Right lobe of liver (tissue), 6 donors: Measurements from ENCODE around the gene STX3. TPM values are rescaled to one million over a fixed set of nuclear protein-coding genes. Genes with fewer than 3 reads are reported as not detected.
"Not testable (repeated sequence)": the region's sequence is repeated elsewhere in the genome, so short reads cannot be mapped to it uniquely, and the experiment has no call there.

Source experiments
- ATAC-seq, 4 donors: fragments of 200-7000 bp; cut with Tn5 transposase; one replicate each; pipeline ENCODE4 v1.9.1; 2020; ENCODE audit warnings: mild to moderate bottlenecking in 4 of 4, moderate library complexity in 4 of 4
- DNase-seq, 3 donors: peaks; one replicate each; pipeline ENCODE4 v3.0.0-alpha.2; 2020
- H3K27ac ChIP-seq, 3 donors: fragments of 200-600 bp; one replicate each; pipeline ENCODE4 v1.8.0; 2022
- H3K27me3 ChIP-seq, 2 donors: fragments of 200-600 bp; one replicate each; pipeline ENCODE4 v1.8.0; 2022
- H3K36me3 ChIP-seq, 4 donors: fragments of 200-600 bp; sonication (generic) in 1 of 4; one replicate each; pipeline versions ENCODE4 v1.5.1 to v1.8.0; 2017 to 2022; ENCODE audit warnings: control low read depth in 1 of 4
- H3K4me1 ChIP-seq, 4 donors: fragments of 200-600 bp; sonication (generic) in 1 of 4; one replicate each; pipeline versions ENCODE4 v1.5.1 to v1.8.0; 2017 to 2022; ENCODE audit warnings: control low read depth in 1 of 4
- H3K4me3 ChIP-seq, 3 donors: fragments of 200-600 bp; one replicate each; pipeline ENCODE4 v1.8.0; 2022
- H3K9me3 ChIP-seq, 4 donors: fragments of 200-600 bp; sonication (generic) in 1 of 4; one replicate each; pipeline versions ENCODE4 v1.5.1 to v1.8.0; 2017 to 2022; ENCODE audit warnings: control low read depth in 1 of 4
- POLR2A ChIP-seq: fragments of 450-650 bp; IDR thresholded peaks from one replicate; pipeline ENCODE4 v1.6.1; 2017; ENCODE audit warnings: antibody characterized with exemption, mild to moderate bottlenecking
- WGBS: methylation state at CpG from one replicate; pipeline ENCODE4 v1.1.6; 2018; ENCODE audit warnings: low coverage, low lambda C conversion rate; ENCODE audit not compliant: insufficient coverage; ENCODE audit errors: missing lambda C conversion rate; 5-methylcytosine and 5-hydroxymethylcytosine counted together
- intact Hi-C, 2 donors: fragments of 100-400 bp; cut with DNase I; formaldehyde crosslinking; loops; one replicate each; pipeline versions ENCODE4 v1.11.2 to v1.14.1; 2022
- total RNA-seq, 6 experiments: library from RNA; depleted of rRNA in 2 of 6; stranded (reverse); fragments of >200 nt in 2 of 6; fragmentation: NEBNext Ultra II Directional in 3 of 6; extraction: Animal tissue kit (Norgen Biotek cat#: 25700) in 3 of 6; gene quantifications; one replicate each; pipeline versions ENCODE4 v1.1.0 to v1.2.4, GENCODE V29; 2016 to 2023
- TF ChIP-seq, protein P1 (sequence below), 4 donors: fragments of 200-600 bp in 3 of 4; fragments of 450-650 bp in 1 of 4; IDR thresholded peaks; one replicate each; pipeline versions ENCODE4 v1.5.1 to v1.8.0; 2016 to 2022; ENCODE audit warnings: antibody characterized with exemption in 4 of 4, mild to moderate bottlenecking in 2 of 4
- donor health status: DM: no; HTN: yes; CAD: no.
- donor health status: DM: no; HTN: no; CAD: no.
- donor health status: DM: no; HTN: no; CAD: no.
- donor health status: DM: no; HTN: yes; CAD: no.
- donor health status: DM: no; HTN: yes; CAD: no.

Gene STX3
- total RNA-seq, 6 experiments from 2014 or later = 4.5 to 16.5 (median 8.6) TPM

DNA sequence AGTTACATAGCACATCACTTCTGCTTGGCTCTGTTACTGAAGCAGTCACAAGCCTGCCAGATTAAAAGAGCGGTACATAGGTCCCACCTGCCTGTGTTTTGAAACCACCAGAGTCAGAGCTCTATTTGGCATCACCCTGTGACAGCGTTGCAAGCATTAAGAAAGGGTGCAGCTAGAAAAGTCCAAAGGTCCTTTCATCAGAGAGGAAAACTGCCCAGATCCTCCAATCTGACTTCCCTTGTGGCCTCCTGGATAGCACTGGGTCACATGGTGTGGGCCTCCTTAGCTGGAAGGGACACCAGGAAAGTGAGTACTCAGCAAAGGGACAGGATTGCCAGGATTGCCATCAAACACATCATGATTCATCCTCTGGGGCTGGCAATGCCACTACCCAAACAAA is 22.9 kb downstream of the STX3 start:
- Histone ChIP-seq H3K27ac (peak overlapping the region in 1 of 3 donors; percentile 30), H3K4me3 (no peak overlapping the region), H3K36me3 (peaks cover 0 to 8% (median 0%) of the 10 kb centered on the region in 4 donors), H3K4me1 (peaks cover 0 to 22% (median 10%) of the 10 kb centered on the region in 4 donors), H3K9me3 (no peaks in the 10 kb centered on the region), H3K27me3 (no peaks in the 10 kb centered on the region)
- ATAC-seq (peak; percentile 55 to 91 (median 75)), DNase-seq (peak in 1 of 3 donors; percentile 47)
- WGBS = 33% methylated on average over 1 of the region's 2 CpGs
- no peak for TF ChIP-seq POLR2A
- TF ChIP-seq, protein P1, sequence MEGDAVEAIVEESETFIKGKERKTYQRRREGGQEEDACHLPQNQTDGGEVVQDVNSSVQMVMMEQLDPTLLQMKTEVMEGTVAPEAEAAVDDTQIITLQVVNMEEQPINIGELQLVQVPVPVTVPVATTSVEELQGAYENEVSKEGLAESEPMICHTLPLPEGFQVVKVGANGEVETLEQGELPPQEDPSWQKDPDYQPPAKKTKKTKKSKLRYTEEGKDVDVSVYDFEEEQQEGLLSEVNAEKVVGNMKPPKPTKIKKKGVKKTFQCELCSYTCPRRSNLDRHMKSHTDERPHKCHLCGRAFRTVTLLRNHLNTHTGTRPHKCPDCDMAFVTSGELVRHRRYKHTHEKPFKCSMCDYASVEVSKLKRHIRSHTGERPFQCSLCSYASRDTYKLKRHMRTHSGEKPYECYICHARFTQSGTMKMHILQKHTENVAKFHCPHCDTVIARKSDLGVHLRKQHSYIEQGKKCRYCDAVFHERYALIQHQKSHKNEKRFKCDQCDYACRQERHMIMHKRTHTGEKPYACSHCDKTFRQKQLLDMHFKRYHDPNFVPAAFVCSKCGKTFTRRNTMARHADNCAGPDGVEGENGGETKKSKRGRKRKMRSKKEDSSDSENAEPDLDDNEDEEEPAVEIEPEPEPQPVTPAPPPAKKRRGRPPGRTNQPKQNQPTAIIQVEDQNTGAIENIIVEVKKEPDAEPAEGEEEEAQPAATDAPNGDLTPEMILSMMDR (IDR thresholded peaks at IDR 0.05) = no peak
- intact Hi-C loops = no loop called here

DNA sequence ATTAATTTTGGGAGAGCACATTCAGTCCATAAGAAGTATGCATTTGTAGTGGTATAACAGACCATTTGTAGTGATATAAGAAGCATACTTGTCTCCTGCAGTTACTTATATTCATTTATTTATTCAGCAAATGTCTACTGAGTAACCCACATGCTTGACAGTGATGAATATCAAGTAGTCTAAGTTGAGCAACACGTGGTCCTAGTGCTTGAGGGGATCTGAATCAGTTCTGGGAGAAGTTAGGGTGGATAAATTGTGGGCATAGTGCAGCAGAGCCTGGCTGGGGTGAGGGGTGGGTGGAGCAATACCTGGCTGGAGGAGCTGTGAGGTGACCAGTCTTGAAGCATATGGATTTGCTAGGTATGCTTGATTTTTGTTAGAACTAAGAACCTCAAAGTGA is 24.3 kb downstream of the STX3 start:
- H3K27me3 ChIP-seq = no peaks in the 10 kb centered on the region
- no peak overlapping the region for H3K4me3 ChIP-seq
- TF ChIP-seq, protein P1 (IDR thresholded peaks at IDR 0.05) = no peak
- TF ChIP-seq POLR2A = no peak
- no peaks in the 10 kb centered on the region for H3K36me3 ChIP-seq
- intact Hi-C loops = no loop called here
- H3K27ac ChIP-seq = no peak overlapping the region
- no peak for DNase-seq
- H3K9me3 ChIP-seq = no peaks in the 10 kb centered on the region
- ATAC-seq = no peak
- H3K4me1 ChIP-seq = peaks cover 0 to 22% (median 10%) of the 10 kb centered on the region in 4 donors
- 67% methylated on average over 1 of the region's 1 CpG for WGBS

DNA sequence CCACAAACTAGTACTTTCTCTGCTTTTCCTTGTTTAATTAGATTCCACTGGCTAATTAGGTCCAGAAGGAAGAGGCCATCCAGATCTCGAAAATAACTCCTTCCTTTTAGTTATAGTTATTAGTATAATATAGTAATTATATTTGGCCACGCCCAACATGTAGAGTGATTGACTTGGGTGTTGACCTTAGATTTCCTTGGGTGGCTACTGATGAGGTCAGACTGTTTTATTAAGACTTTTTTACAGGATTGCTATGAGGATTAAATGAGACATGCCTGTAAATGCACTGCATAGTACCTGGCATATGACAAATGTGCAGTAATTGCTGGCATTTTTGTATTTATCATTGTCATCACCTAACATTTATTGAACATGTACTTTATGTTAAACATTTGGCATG is 26.9 kb downstream of the STX3 start:
- no peak overlapping the region for H3K27ac ChIP-seq
- peaks cover 0 to 17% (median 8%) of the 10 kb centered on the region in 4 donors for H3K4me1 ChIP-seq
- TF ChIP-seq POLR2A = no peak
- TF ChIP-seq, protein P1 (IDR thresholded peaks at IDR 0.05) = no peak
- H3K36me3 ChIP-seq = no peaks in the 10 kb centered on the region
- no peaks in the 10 kb centered on the region for H3K9me3 ChIP-seq
- no peak overlapping the region for H3K4me3 ChIP-seq
- 85% methylated on average over 2 of the region's 2 CpGs for WGBS
- ATAC-seq = no peak
- no peaks in the 10 kb centered on the region for H3K27me3 ChIP-seq
- intact Hi-C loops = no loop called here
- no peak for DNase-seq

DNA sequence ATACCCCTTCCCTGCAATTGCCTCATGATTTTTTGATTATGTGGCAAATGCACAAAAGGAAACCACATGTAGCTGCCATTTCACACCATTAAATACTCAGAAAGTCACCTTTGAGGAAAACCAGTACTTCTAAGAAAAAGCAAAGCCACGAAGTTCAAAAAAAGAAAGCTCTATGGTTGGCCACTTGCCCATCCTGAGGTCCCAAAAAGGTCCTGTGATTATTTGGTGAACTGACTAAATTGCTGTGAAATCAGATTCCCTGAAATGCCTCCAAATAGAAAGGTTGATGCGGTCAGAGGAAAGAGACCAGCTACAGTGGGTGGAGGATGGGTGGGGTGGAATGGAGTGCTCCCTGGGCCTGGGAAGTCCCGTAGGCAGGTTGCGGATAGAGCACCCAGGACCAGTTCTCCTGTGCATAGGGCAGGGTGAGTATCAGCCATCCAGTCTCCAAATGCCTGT is 28.5 kb downstream of the STX3 start:
- TF ChIP-seq POLR2A = no peak
- TF ChIP-seq, protein P1 (IDR thresholded peaks at IDR 0.05) = no peak
- intact Hi-C loops = no loop called here
- no peak overlapping the region for H3K27ac ChIP-seq
- no peak for DNase-seq
- H3K9me3 ChIP-seq = no peaks in the 10 kb centered on the region
- peaks cover 0 to 11% (median 1%) of the 10 kb centered on the region in 4 donors for H3K4me1 ChIP-seq
- no peak overlapping the region for H3K4me3 ChIP-seq
- no peaks in the 10 kb centered on the region for H3K27me3 ChIP-seq
- H3K36me3 ChIP-seq = no peaks in the 10 kb centered on the region
- no peak for ATAC-seq
- 79% methylated on average over 4 of the region's 4 CpGs for WGBS

DNA sequence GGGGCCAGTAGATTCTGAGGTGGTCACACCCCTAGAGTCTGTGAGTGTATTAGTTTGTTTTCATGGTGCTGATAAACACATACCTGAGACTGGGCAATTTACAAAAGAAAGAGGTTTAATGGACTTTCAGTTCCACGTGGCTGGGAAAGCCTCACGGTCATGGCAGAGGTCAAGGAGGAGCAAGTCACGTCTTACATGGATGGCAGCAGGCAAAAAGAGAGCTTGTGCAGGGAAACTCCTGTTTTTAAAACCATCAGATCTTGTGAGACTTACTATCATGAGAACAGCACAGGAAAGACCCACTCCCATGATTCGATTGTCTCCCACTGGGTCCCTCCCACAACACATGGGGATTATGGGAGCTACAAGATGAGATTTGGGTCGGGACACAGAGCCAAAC is 29.3 kb downstream of the STX3 start:
- H3K27ac ChIP-seq, H3K9me3 ChIP-seq, H3K4me3 ChIP-seq, H3K36me3 ChIP-seq, ATAC-seq, intact Hi-C loops, DNase-seq, H3K27me3 ChIP-seq: not testable (repeated sequence)
- WGBS = 85% methylated on average over 5 of the region's 5 CpGs
- H3K4me1 ChIP-seq = peaks cover 0 to 11% (median 1%) of the 10 kb centered on the region in 4 donors
